OCI-LY3 (cell line): ENCODE results near the gene CYP2F1.

Source experiments
- CTCF ChIP-seq: fragments of 200-600, 300-600 bp; sonication (generic); IDR thresholded peaks from 2 replicates; pipeline ENCODE4 v1.5.1; 2014; ENCODE audit warnings: antibody characterized with exemption, low read length, low read depth
- EZH2phosphoT487 ChIP-seq: fragments of 200-600 bp; shearing (Covaris generic); IDR thresholded peaks from 2 replicates; pipeline ENCODE4 v1.6.1; 2018; ENCODE audit warnings: antibody characterized with exemption, mixed run types, low read depth

DNA sequence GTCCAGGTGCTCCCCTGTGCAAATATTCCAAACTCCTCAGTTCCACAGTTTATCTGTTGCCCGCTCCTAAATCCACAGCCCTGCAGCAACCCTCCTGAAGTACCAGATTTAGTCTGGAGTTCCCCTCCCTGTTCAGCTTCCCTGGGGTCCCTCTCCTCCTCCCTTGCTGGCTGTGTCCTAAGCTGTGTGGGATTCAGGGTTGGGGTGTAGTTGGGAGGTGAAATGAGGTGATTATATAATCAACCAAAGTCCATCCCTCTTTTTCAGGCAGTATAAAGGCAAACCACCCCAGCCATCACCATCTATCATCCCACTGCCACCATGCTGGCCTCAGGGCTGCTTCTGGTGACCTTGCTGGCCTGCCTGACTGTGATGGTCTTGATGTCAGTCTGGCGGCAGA, 26.1 kb upstream of the CYP2F1 start, which contains the start of gene CYP2A13:
- TF ChIP-seq CTCF (no peak), EZH2phosphoT487 (no peak)
